PC-3 (cell line): Measurements from ENCODE around the gene SLC25A18. TPM values are rescaled to one million over a fixed set of nuclear protein-coding genes. Genes with fewer than 3 reads are reported as not detected.
A peak's percentile ranks its signal among the peaks of the same experiment; 100 is the strongest.
"Not testable (repeated sequence)": the region's sequence is repeated elsewhere in the genome, so short reads cannot be mapped to it uniquely, and the experiment has no call there.

Experiments
- ATAC-seq: fragments of 200-7000 bp; cut with Tn5 transposase; 2 replicates; pipeline ENCODE4 v1.9.1; 2020; ENCODE audit warnings: mild to moderate bottlenecking, moderate library complexity
- BruUV-seq: library from RNA; stranded (reverse); fragments of 400-500 nt; replicated peaks from 2 replicates; lab custom pipeline; 2021; lab: Mats Ljungman, UMichigan
- CTCF ChIA-PET: fragments of 300-600 bp; sonication (Branson Sonifier 250); formaldehyde crosslinking; loops from one replicate; lab custom pipeline; 2022; ENCODE audit warnings: antibody characterized with exemption; lab: Charles Lee
- POLR2A ChIA-PET: fragments of 300-600 bp; sonication (Branson Sonifier 250); formaldehyde crosslinking; loops from one replicate; lab custom pipeline; 2022; ENCODE audit warnings: antibody characterized with exemption; ENCODE audit not compliant: unreplicated experiment; lab: Charles Lee
- DNase-seq: peaks from one replicate; pipeline ENCODE4 v3.0.0-alpha.2; 2015
- H2AFZ ChIP-seq: fragments of 300-600 bp; sonication (generic); 2 replicates; pipeline ENCODE4 v1.6.0; 2016; ENCODE audit warnings: antibody characterized with exemption, low read length
- H3F3A ChIP-seq: fragments of 300-600 bp; sonication (generic); one replicate; pipeline ENCODE4 v1.6.0; 2017; ENCODE audit warnings: antibody characterized with exemption, low read length, control low read depth, mild to moderate bottlenecking; ENCODE audit not compliant: unreplicated experiment
- H3K27ac ChIP-seq: fragments of 300-600 bp; sonication (generic); 2 replicates; pipeline ENCODE4 v1.5.1; 2016; ENCODE audit warnings: mild to moderate bottlenecking, low read length
- H3K27me3 ChIP-seq: fragments of 300-600 bp; sonication (generic); 2 replicates; pipeline ENCODE4 v1.6.1; 2016; ENCODE audit warnings: low read length, mixed read lengths
- H3K36me3 ChIP-seq: fragments of 300-600 bp; sonication (generic); 2 replicates; pipeline ENCODE4 v1.6.1; 2016; ENCODE audit warnings: low read depth, mixed run types, low read length, mixed read lengths
- H3K4me1 ChIP-seq: fragments of 300-600 bp; sonication (generic); 2 replicates; pipeline ENCODE4 v1.5.1; 2016; ENCODE audit warnings: low read length; ENCODE audit not compliant: insufficient read depth
- H3K4me2 ChIP-seq: fragments of 300-600 bp; sonication (generic); 2 replicates; pipeline ENCODE4 v1.6.0; 2016; ENCODE audit warnings: low read length
- H3K4me3 ChIP-seq: fragments of 300-600 bp; sonication (generic); 2 replicates; pipeline ENCODE4 v1.5.1; 2016; ENCODE audit warnings: mild to moderate bottlenecking, low read length, mixed read lengths
- H3K79me2 ChIP-seq: fragments of 300-600 bp; sonication (generic); 2 replicates; pipeline ENCODE4 v1.6.1; 2017; ENCODE audit warnings: low read length, mixed read lengths
- H3K9ac ChIP-seq: fragments of 300-600 bp; sonication (generic); 2 replicates; pipeline ENCODE4 v1.6.0; 2016; ENCODE audit warnings: mild to moderate bottlenecking, low read length
- H3K9me2 ChIP-seq: fragments of 300-600 bp; sonication (generic); replicated peaks from 2 replicates; pipeline ENCODE4 v1.6.1; 2016; ENCODE audit warnings: mixed run types, low read length, mixed read lengths
- H3K9me3 ChIP-seq: fragments of 300-600 bp; sonication (generic); 2 replicates; pipeline ENCODE4 v1.6.1; 2016; ENCODE audit warnings: low read length, mixed read lengths
- H4K20me1 ChIP-seq: fragments of 300-600 bp; sonication (generic); 2 replicates; pipeline ENCODE4 v1.6.1; 2016; ENCODE audit warnings: low read length, mixed read lengths
- CTCF ChIP-seq: fragments of 300-600 bp; sonication (generic); conservative IDR thresholded peaks from 2 replicates; pipeline ENCODE4 v1.5.1; 2017; ENCODE audit warnings: antibody characterized with exemption, low read depth, mild to moderate bottlenecking, low read length
- EZH2 ChIP-seq: fragments of 300-600 bp; sonication (generic); IDR thresholded peaks from one replicate; pipeline ENCODE4 v1.6.1; 2017; ENCODE audit warnings: antibody characterized with exemption, mild to moderate bottlenecking, low read length; ENCODE audit not compliant: unreplicated experiment
- EZH2phosphoT487 ChIP-seq: fragments of 300-600 bp; sonication (generic); IDR thresholded peaks from 2 replicates; pipeline ENCODE4 v1.6.1; 2018; ENCODE audit warnings: mild to moderate bottlenecking, antibody characterized with exemption, low read length, borderline replicate concordance
- intact Hi-C: fragments of 100-400 bp; cut with micrococcal nuclease; formaldehyde crosslinking; loops from 2 replicates; pipeline ENCODE4 v1.9.0; 2023
- total RNA-seq: library from RNA; depleted of rRNA; stranded (reverse); fragments of >200 nt; gene quantifications from 2 replicates; pipeline ENCODE4 v1.2.3, GENCODE V29; 2014

Gene SLC25A18
- total RNA-seq, 1 experiment from 2014 or later = 0.22 TPM

DNA sequence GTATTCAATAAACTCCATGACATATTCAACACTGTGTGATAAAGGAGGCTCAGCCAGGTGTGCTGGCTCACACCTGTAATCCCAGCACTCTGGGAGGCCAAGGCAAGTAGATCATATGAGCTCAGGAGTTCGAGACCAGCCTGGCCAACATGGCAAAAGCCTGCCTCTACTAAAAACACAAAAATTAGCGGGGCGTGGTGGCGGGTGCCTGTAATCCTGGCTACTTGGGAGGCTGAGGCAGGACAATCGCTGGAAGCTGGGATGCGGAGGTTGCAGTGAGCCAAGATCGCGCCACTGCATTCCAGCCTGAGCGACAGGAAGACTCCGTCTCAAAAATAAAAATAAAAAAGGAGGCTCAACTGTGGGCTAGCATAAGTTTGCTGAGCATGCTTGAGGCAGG lies 4.1 kb upstream of the SLC25A18 start:
- Histone ChIP-seq H3F3A (no peaks in the 10 kb centered on the region), H3K9me2 (no peaks in the 10 kb centered on the region), H4K20me1 (no peaks in the 10 kb centered on the region), H3K27me3 (no peaks in the 10 kb centered on the region), H3K36me3 (no peaks in the 10 kb centered on the region), H3K4me1 (no peaks in the 10 kb centered on the region), H3K9me3 (no peaks in the 10 kb centered on the region), H3K27ac (no peak overlapping the region), H3K4me3 (peak overlapping the region; percentile 60; the same call in 1 of the 2 replicates), H2AFZ (peak overlapping the region; percentile 65), H3K4me2 (peak overlapping the region; percentile 79; the same call in 1 of the 2 replicates), H3K9ac (no peak overlapping the region), H3K79me2 (no peaks in the 10 kb centered on the region)
- CTCF ChIA-PET = interaction anchor here (0.6 to 1.4 kb wide), 12 partner anchors 11 to 228 kb away, joined by 3 to 11 read pairs (median 4); no protein-coding TSS in a partner anchor
- POLR2A ChIA-PET = interaction anchor here (0.6 kb wide), 2 partner anchors 57 to 539 kb away, joined by 7 to 8 read pairs; no protein-coding TSS in a partner anchor
- ATAC-seq (no peak), DNase-seq (no peak)
- no TSS peak for BruUV-seq
- TF ChIP-seq CTCF (no peak), EZH2 (no peak), EZH2phosphoT487 (no peak)
- intact Hi-C loops = no loop called here

DNA sequence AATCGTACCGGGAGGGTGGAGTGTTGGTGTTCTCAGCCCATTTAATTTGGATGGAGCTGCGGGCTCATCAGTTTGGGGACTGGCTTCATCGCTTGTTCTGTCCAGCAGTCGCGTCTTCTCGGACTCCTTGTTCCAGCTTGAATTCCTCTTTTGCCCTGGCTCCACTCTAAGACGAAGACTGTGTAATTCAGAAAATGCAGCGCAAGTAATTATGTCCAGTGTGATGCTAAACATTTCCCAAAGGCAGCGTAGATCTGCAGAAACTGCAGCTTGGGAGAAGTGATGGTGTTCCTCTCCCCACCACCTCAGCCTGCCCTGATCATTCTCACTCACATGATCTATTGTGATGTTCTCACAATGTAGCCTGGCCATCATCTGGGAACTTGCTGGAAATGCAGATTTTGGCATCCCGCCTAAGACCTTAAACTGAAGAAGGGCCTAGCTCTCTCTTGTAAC lies 666 bp downstream of the SLC25A18 start:
- Histone ChIP-seq H3K27ac (no peak overlapping the region), H4K20me1 (no peaks in the 10 kb centered on the region), H2AFZ (no peak overlapping the region), H3K27me3 (no peaks in the 10 kb centered on the region), H3F3A (no peaks in the 10 kb centered on the region), H3K9ac (no peak overlapping the region), H3K36me3 (no peaks in the 10 kb centered on the region), H3K4me1 (no peaks in the 10 kb centered on the region), H3K79me2 (no peaks in the 10 kb centered on the region), H3K4me2 (no peak overlapping the region), H3K9me2 (no peaks in the 10 kb centered on the region), H3K4me3 (no peak overlapping the region), H3K9me3 (no peaks in the 10 kb centered on the region)
- ChIA-PET CTCF (no interaction called here), POLR2A (no interaction called here)
- no peak for ATAC-seq
- intact Hi-C loops = no loop called here
- no TSS peak for BruUV-seq
- TF ChIP-seq EZH2phosphoT487 = no peak
- TF ChIP-seq EZH2 = no peak
- no peak for TF ChIP-seq CTCF
- DNase-seq = no peak

DNA sequence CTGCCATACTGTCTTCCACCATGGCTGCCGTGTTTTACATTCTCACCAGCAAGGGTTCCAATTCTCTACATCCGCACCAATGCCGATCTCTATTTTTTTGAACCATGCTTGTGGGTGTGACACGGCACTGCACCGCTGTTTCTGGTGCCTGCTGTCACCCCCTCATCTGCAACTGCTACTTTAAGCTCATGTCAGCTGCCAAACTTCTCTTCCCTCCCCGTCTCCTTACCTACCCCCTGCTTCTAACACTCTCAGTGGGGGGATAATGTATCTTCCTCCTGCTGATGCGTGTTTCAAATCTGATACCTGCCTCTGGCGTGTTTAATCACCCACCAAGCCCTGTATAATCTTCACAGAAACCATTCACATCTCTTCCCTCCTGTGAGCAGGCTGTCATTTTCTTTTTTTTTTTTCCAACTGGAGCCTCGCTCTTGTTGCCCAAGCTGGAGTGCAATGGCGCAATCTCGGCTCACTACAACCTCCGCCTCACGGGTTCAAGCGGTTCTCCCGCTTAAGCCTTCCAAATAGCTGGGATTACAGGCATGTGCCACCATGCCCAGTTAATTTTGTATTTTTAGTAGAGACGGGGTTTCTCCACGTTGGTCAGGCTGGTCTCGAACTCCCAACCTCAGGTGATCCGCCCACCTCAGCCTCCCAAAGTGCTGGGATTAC lies 2.9 kb downstream of the SLC25A18 start:
- POLR2A ChIA-PET, intact Hi-C loops: not testable (repeated sequence)

More for the DNA sequence above, 2.9 kb downstream of the SLC25A18 start:
- H4K20me1 ChIP-seq, H3K4me1 ChIP-seq, H3K9me3 ChIP-seq, H3K36me3 ChIP-seq, H3K9me2 ChIP-seq, H3K9ac ChIP-seq, BruUV-seq, H3K4me3 ChIP-seq, H3K79me2 ChIP-seq, H3K27ac ChIP-seq, H3F3A ChIP-seq, H2AFZ ChIP-seq, H3K4me2 ChIP-seq, CTCF ChIA-PET, DNase-seq, H3K27me3 ChIP-seq, ATAC-seq: not testable (repeated sequence)
